OCI-LY3 (cell line): ENCODE measurements around the gene SLC25A46.

Experiments
- H2AFZ ChIP-seq: fragments of 200-600, 300-600 bp; shearing (Covaris generic); 2 replicates; pipeline ENCODE4 v1.6.0; 2014; ENCODE audit warnings: antibody characterized with exemption, low read depth, low read length
- H3K27ac ChIP-seq: fragments of 200-600, 300-600 bp; sonication (generic); 2 replicates; pipeline ENCODE4 v1.5.1; 2014; ENCODE audit warnings: mild to moderate bottlenecking, low read length, moderate library complexity, mixed read lengths
- H3K27me3 ChIP-seq: fragments of 200-600, 300-600 bp; sonication (generic); 2 replicates; pipeline ENCODE4 v1.6.1; 2014; ENCODE audit warnings: low read depth, low read length, mixed read lengths
- H3K36me3 ChIP-seq: fragments of 200-600, 300-600 bp; sonication (generic); replicated peaks from 2 replicates; pipeline ENCODE3; 2014; ENCODE audit warnings: low read depth, low read length, mixed read lengths
- H3K4me1 ChIP-seq: fragments of 300-600, 200-600 bp; sonication (generic); 2 replicates; pipeline ENCODE4 v1.6.1; 2014; ENCODE audit warnings: low read length, mixed read lengths
- H3K4me2 ChIP-seq: fragments of 200-600, 300-600 bp; sonication (generic); 2 replicates; pipeline ENCODE4 v1.6.1; 2014; ENCODE audit warnings: low read length, mixed read lengths
- H3K4me3 ChIP-seq: fragments of 300-600, 200-600 bp; sonication (generic); 2 replicates; pipeline ENCODE4 v1.5.1; 2014; ENCODE audit warnings: antibody characterized with exemption, mild to moderate bottlenecking, low read length, moderate library complexity
- H3K79me2 ChIP-seq: fragments of 300-600, 200-600 bp; shearing (Covaris generic); 2 replicates; pipeline ENCODE4 v1.6.1; 2014; ENCODE audit warnings: mild to moderate bottlenecking, low read length, mixed read lengths
- H3K9ac ChIP-seq: fragments of 300-600, 200-600 bp; shearing (Covaris generic); 2 replicates; pipeline ENCODE4 v1.6.0; 2014; ENCODE audit warnings: mild to moderate bottlenecking, low read length, moderate library complexity
- H3K9me3 ChIP-seq: fragments of 200-600, 300-600 bp; shearing (Covaris generic); 2 replicates; pipeline ENCODE4 v1.6.1; 2014; ENCODE audit warnings: low read length, mixed read lengths; ENCODE audit not compliant: insufficient read depth
- H4K20me1 ChIP-seq: fragments of 200-600, 300-600 bp; sonication (generic); 2 replicates; pipeline ENCODE4 v1.6.1; 2016; ENCODE audit warnings: low read length, mixed read lengths; ENCODE audit not compliant: insufficient read depth
- EZH2phosphoT487 ChIP-seq: fragments of 200-600 bp; shearing (Covaris generic); IDR thresholded peaks from 2 replicates; pipeline ENCODE4 v1.6.1; 2018; ENCODE audit warnings: antibody characterized with exemption, mixed run types, low read depth
- TF ChIP-seq, protein P1 (sequence below): fragments of 200-600, 300-600 bp; sonication (generic); IDR thresholded peaks from 2 replicates; pipeline ENCODE4 v1.5.1; 2014; ENCODE audit warnings: antibody characterized with exemption, low read length, low read depth

Gene SLC25A46

DNA sequence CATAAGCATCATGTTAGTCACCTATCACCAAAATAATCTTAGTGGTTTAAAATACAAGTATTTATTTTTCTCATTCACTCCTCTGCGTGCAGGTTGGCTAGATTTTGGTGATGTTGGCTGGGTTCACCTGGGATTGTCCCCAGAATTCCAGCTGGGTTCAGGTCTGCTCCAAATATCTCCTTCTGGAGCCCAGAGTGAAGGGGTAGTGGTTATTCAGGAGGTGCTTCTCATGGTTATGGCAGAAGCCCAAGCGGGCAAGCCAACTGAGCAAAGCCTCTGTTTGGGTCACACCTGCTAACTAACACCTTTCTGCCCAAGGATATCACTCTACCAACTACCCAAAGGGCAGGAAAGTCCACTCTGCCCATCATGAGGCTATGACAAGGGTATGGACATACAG, 4.7 kb upstream of the SLC25A46 start:
- no peak for TF ChIP-seq EZH2phosphoT487
- TF ChIP-seq, protein P1, sequence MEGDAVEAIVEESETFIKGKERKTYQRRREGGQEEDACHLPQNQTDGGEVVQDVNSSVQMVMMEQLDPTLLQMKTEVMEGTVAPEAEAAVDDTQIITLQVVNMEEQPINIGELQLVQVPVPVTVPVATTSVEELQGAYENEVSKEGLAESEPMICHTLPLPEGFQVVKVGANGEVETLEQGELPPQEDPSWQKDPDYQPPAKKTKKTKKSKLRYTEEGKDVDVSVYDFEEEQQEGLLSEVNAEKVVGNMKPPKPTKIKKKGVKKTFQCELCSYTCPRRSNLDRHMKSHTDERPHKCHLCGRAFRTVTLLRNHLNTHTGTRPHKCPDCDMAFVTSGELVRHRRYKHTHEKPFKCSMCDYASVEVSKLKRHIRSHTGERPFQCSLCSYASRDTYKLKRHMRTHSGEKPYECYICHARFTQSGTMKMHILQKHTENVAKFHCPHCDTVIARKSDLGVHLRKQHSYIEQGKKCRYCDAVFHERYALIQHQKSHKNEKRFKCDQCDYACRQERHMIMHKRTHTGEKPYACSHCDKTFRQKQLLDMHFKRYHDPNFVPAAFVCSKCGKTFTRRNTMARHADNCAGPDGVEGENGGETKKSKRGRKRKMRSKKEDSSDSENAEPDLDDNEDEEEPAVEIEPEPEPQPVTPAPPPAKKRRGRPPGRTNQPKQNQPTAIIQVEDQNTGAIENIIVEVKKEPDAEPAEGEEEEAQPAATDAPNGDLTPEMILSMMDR: no peak
- Histone ChIP-seq H3K27me3 (no peaks in the 10 kb centered on the region), H4K20me1 (no peaks in the 10 kb centered on the region), H2AFZ (no peak overlapping the region), H3K4me1 (peaks cover 14% of the 10 kb centered on the region), H3K4me2 (no peak overlapping the region), H3K36me3 (no peaks in the 10 kb centered on the region), H3K9me3 (no peaks in the 10 kb centered on the region), H3K9ac (no peak overlapping the region), H3K27ac (no peak overlapping the region), H3K79me2 (peaks cover 2% of the 10 kb centered on the region; the same call in 1 of the 2 replicates), H3K4me3 (no peak overlapping the region)

GRCh38 chr5:110735556-110735955, 3.3 kb upstream of the SLC25A46 start:
- no peak overlapping the region for H3K9ac ChIP-seq
- H3K27me3 ChIP-seq: no peaks in the 10 kb centered on the region
- H3K4me1 ChIP-seq: peaks cover 22% of the 10 kb centered on the region
- H3K4me2 ChIP-seq: peak overlapping the region; percentile 92; the same call in 1 of the 2 replicates
- no peak overlapping the region for H3K4me3 ChIP-seq
- no peaks in the 10 kb centered on the region for H3K9me3 ChIP-seq
- peaks cover 17% of the 10 kb centered on the region for H3K79me2 ChIP-seq
- H3K27ac ChIP-seq: no peak overlapping the region
- no peaks in the 10 kb centered on the region for H3K36me3 ChIP-seq
- H2AFZ ChIP-seq: no peak overlapping the region
- no peaks in the 10 kb centered on the region for H4K20me1 ChIP-seq
- TF ChIP-seq EZH2phosphoT487: no peak
- TF ChIP-seq, protein P1: no peak

DNA sequence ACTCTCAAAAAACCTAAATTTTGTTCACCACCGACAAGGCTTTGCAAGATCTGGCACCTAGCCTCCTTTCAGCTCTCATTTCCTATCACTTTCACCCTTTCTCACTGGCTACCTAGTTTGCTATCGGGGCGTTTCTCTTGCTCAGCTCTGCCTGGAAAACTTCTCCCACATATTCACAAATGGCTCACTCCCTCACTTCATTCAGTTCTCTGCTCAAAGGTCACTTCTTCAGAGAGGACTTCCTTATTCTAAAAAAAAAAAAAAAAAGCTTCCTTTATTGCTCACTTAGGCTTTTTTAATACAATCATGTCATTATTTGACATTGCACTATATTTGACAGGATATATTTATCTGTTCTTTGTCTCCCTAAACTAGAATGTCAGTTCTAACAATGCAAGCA, 2.1 kb upstream of the SLC25A46 start:
- peak overlapping the region; percentile 66 for H3K4me3 ChIP-seq
- no peaks in the 10 kb centered on the region for H4K20me1 ChIP-seq
- peaks cover 25% of the 10 kb centered on the region for H3K79me2 ChIP-seq
- H2AFZ ChIP-seq: peak overlapping the region; percentile 89
- no peaks in the 10 kb centered on the region for H3K36me3 ChIP-seq
- peak overlapping the region; percentile 92 for H3K4me2 ChIP-seq
- no peaks in the 10 kb centered on the region for H3K27me3 ChIP-seq
- no peak for TF ChIP-seq EZH2phosphoT487
- TF ChIP-seq, protein P1: no peak
- no peaks in the 10 kb centered on the region for H3K9me3 ChIP-seq
- no peak overlapping the region for H3K27ac ChIP-seq
- H3K4me1 ChIP-seq: peaks cover 22% of the 10 kb centered on the region
- H3K9ac ChIP-seq: peak overlapping the region; percentile 47; the same call in 1 of the 2 replicates

GRCh38 chr5:110738503-110738811, 350 bp upstream of the SLC25A46 start:
- H3K27ac ChIP-seq: peak overlapping the region; percentile 73
- peak overlapping the region; percentile 100 for H3K4me3 ChIP-seq
- H3K9me3 ChIP-seq: no peaks in the 10 kb centered on the region
- peak overlapping the region; percentile 90 for H3K9ac ChIP-seq
- peak overlapping the region; percentile 99 for H2AFZ ChIP-seq
- TF ChIP-seq, protein P1: no peak
- TF ChIP-seq EZH2phosphoT487: no peak
- H3K4me2 ChIP-seq: peak overlapping the region; percentile 86
- no peaks in the 10 kb centered on the region for H3K27me3 ChIP-seq
- H3K36me3 ChIP-seq: no peaks in the 10 kb centered on the region
- peaks cover 22% of the 10 kb centered on the region for H3K4me1 ChIP-seq
- no peaks in the 10 kb centered on the region for H4K20me1 ChIP-seq
- H3K79me2 ChIP-seq: peaks cover 25% of the 10 kb centered on the region
